BJ (cell line): ENCODE measurements around the gene INTS3. TPM values are rescaled to one million over a fixed set of nuclear protein-coding genes. Genes with fewer than 3 reads are reported as not detected.

Experiments
- CTCF ChIA-PET: fragments of 350-600 bp; formaldehyde crosslinking; extraction: SDS; loops from one replicate; lab custom pipeline; 2021; ENCODE audit warnings: antibody characterized with exemption, inconsistent platforms; lab: Yijun Ruan, JAX
- POLR2A ChIA-PET: fragments of 300-600 bp; sonication (Branson Sonifier 250); formaldehyde crosslinking; extraction: SDS; loops from one replicate; lab custom pipeline; 2021; ENCODE audit warnings: antibody characterized with exemption; lab: Charles Lee
- DNase-seq: peaks from one replicate; pipeline ENCODE4 v3.0.0-alpha.2; 2011; ENCODE audit warnings: low read depth
- H3K27me3 ChIP-seq: 2 replicates; pipeline ENCODE4 v1.6.0; 2011; ENCODE audit warnings: low read length; ENCODE audit not compliant: control insufficient read depth, insufficient read depth
- H3K36me3 ChIP-seq: 2 replicates; pipeline ENCODE4 v1.5.1; 2011; ENCODE audit warnings: low read length; ENCODE audit not compliant: control insufficient read depth, insufficient read depth
- H3K4me3 ChIP-seq: 2 replicates; pipeline ENCODE4 v1.5.1; 2011; ENCODE audit warnings: low read depth, mild to moderate bottlenecking, control low read depth, low read length
- polyA plus RNA-seq: library from polyadenylated mRNA; depleted of rRNA; stranded (reverse); fragments of >200 nt; gene quantifications from 2 replicates; pipeline ENCODE4 v1.2.3, GENCODE V29; 2011
- TF ChIP-seq, protein P1 (sequence below): IDR thresholded peaks from 2 replicates; pipeline ENCODE4 v1.5.1; 2011; ENCODE audit warnings: low read depth, mild to moderate bottlenecking, control low read depth, inconsistent platforms, low read length, moderate library complexity; ENCODE audit not compliant: insufficient read depth

INTS3 gene
- polyA plus RNA-seq, 1 experiment: 52.8 TPM

DNA sequence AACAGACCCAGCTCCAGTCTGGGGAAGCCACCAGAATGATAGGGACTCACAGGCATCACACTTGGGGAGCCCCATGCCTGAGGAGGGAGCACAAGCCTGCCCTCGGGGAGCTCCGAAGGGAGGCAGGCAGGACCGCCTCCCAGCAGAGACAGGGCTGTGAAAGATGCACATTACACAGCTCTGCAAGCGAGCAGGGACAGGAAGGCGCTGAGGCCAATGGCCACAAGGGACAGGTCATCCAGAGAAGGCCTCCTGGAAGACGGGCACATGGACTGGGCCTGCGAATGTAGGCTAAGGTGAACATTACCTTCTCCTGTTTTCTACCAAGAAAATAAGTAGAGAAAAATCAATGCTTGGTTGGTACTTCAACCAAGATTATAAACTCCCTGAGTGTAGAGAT is 45.1 kb upstream of the INTS3 start:
- ChIA-PET CTCF (no interaction called here), POLR2A (no interaction called here)
- H3K4me3 ChIP-seq: no peak overlapping the region
- no peaks in the 10 kb centered on the region for H3K36me3 ChIP-seq
- TF ChIP-seq, protein P1, sequence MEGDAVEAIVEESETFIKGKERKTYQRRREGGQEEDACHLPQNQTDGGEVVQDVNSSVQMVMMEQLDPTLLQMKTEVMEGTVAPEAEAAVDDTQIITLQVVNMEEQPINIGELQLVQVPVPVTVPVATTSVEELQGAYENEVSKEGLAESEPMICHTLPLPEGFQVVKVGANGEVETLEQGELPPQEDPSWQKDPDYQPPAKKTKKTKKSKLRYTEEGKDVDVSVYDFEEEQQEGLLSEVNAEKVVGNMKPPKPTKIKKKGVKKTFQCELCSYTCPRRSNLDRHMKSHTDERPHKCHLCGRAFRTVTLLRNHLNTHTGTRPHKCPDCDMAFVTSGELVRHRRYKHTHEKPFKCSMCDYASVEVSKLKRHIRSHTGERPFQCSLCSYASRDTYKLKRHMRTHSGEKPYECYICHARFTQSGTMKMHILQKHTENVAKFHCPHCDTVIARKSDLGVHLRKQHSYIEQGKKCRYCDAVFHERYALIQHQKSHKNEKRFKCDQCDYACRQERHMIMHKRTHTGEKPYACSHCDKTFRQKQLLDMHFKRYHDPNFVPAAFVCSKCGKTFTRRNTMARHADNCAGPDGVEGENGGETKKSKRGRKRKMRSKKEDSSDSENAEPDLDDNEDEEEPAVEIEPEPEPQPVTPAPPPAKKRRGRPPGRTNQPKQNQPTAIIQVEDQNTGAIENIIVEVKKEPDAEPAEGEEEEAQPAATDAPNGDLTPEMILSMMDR: no peak
- H3K27me3 ChIP-seq: peaks cover 52% of the 10 kb centered on the region
- DNase-seq: no peak

- DNase-seq: no peak
- Histone ChIP-seq H3K27me3 (peaks cover 42% of the 10 kb centered on the region), H3K4me3 (no peak overlapping the region), H3K36me3 (no peaks in the 10 kb centered on the region)
- ChIA-PET CTCF (no interaction called here), POLR2A (no interaction called here)
- TF ChIP-seq, protein P1: no peak
Observed at GRCh38 chr1:153683854-153684253, 44.0 kb upstream of the INTS3 start.

DNA sequence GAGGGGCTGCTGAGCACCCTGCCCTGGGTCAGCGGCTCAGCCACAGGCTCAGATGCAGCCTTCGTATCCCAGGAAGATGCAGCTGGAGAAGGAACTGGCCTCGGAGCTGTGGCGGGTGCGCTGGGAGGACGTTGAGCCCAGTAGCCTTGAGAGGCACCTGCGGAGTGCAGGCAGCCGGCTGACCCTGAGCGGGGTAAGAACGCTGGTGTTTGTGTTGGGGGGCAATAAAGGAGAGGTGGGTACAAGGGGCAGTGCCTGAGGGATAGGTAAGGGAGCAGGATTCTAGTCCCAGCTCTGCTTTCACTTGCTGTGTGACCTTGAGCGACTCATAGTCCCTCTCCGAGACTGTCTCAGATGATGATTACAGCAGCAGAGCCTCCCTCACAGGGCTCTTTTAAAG is 43.0 kb upstream of the INTS3 start:
- ChIA-PET CTCF (interaction anchor here (0.6 kb wide), 1 partner anchor 19 kb away, joined by 5 read pairs; no protein-coding TSS in a partner anchor), POLR2A (no interaction called here)
- no peak for DNase-seq
- Histone ChIP-seq H3K27me3 (peaks cover 34% of the 10 kb centered on the region), H3K4me3 (no peak overlapping the region), H3K36me3 (no peaks in the 10 kb centered on the region)
- TF ChIP-seq, protein P1: no peak

DNA sequence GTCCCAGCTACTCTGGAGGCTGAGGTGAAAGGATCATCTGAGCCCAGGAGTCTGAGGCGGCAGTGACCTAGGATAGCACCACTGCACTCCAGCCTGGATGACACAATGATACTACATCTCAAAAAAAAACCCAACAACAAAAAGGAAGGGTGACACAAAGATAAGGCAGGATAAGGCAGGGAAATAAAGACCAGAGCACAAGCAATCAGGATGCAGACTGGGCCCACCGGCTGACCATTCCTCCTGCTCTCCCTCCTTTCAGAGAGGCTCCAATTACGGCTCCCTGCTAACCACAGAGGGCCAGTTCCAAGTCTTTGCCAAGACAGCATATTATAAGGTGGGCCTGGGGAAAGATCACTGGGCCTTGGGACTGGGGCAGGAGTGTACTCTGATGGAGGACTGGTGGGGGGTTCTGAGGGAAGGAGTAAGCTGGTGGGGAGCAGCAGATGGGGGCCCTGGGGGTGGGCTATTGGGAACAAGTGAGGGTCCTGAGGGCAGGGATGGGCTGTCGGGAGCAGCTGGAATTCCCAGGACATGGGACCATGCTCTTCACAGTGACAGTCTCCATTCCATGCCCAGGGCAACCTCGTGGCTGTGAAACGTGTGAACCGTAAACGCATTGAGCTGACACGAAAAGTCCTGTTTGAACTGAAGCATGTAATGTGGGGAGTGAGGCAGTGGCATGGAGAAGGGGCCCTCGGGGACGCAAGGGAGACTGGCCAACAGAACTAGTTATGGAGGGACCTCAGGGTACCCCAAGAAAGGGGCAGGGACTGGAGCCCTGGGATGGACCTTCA is 42.1 kb upstream of the INTS3 start:
- POLR2A ChIA-PET: no interaction called here
- CTCF ChIA-PET: interaction anchor here (0.8 kb wide), 1 partner anchor 10 kb away, joined by 3 read pairs; no protein-coding TSS in a partner anchor

More for the DNA sequence above, 42.1 kb upstream of the INTS3 start:
- H3K36me3 ChIP-seq: no peaks in the 10 kb centered on the region
- DNase-seq: no peak
- no peak overlapping the region for H3K4me3 ChIP-seq
- H3K27me3 ChIP-seq: peaks cover 28% of the 10 kb centered on the region
- TF ChIP-seq, protein P1: no peak
